Left ventricle myocardium inferior (tissue), 1 donor: ENCODE data around the gene CPA5. TPM values are rescaled to one million over a fixed set of nuclear protein-coding genes. Genes with fewer than 3 reads are reported as not detected.
"Not testable (repeated sequence)": the region's sequence is repeated elsewhere in the genome, so short reads cannot be mapped to it uniquely, and the experiment has no call there.

Experiments
- DNase-seq: peaks from one replicate; pipeline ENCODE4 v3.0.0-alpha.2; 2020
- H3K27ac ChIP-seq: fragments of 200-600 bp; replicated peaks from 2 replicates; pipeline ENCODE4 v1.8.0; 2021
- H3K27me3 ChIP-seq: fragments of 200-600 bp; 2 replicates; pipeline ENCODE4 v1.8.0; 2021; ENCODE audit warnings: low read depth
- H3K36me3 ChIP-seq: fragments of 200-600 bp; 2 replicates; pipeline ENCODE4 v1.8.0; 2021
- H3K4me1 ChIP-seq: fragments of 200-600 bp; 2 replicates; pipeline ENCODE4 v1.8.0; 2021
- H3K4me3 ChIP-seq: fragments of 200-600 bp; 2 replicates; pipeline ENCODE4 v1.8.0; 2021; ENCODE audit warnings: mild to moderate bottlenecking, moderate library complexity
- H3K9me3 ChIP-seq: fragments of 200-600 bp; replicated peaks from 2 replicates; pipeline ENCODE4 v1.8.0; 2021
- intact Hi-C: fragments of 100-400 bp; cut with micrococcal nuclease; formaldehyde crosslinking; loops from one replicate; pipeline ENCODE4 v1.11.0; 2022
- total RNA-seq: library from RNA; stranded (reverse); fragmentation: NEBNext Ultra II Directional; extraction: Animal tissue kit (Norgen Biotek cat#: 25700); gene quantifications from one replicate; pipeline ENCODE4 v1.2.1, GENCODE V29; 2021
- TF ChIP-seq, protein P1 (sequence below): fragments of 200-600 bp; IDR thresholded peaks from 2 replicates; pipeline ENCODE4 v1.8.0; 2021; ENCODE audit warnings: antibody characterized with exemption, mild to moderate bottlenecking, borderline replicate concordance
- donor health status: DM: no; HTN: yes; CAD: no; lungs with severe emphysema.

Gene CPA5
- total RNA-seq, 1 donor from 2014 or later, result not detected

DNA sequence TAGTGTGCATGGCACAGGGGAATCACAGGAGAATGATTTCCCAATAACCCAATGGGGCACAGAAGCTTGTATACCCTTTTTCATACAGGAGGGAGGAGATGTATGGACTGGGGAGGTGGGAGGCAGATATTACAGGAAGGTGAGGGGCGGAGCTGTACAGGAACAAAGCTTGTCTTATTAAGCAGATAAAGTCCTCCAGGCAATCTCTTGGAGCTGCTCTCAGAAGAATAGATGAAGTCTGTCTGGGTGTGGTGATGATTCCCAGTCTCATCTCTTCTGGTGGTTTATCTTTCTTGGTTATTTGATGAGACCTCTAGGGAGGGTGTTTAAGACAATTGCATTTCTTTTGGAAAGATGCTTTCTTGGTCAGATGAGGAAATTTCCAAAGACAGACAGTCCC lies 25.1 kb upstream of the CPA5 start:
- H3K4me1 ChIP-seq, result no peaks in the 10 kb centered on the region
- intact Hi-C loops, result no loop called here
- no peak overlapping the region for H3K27ac ChIP-seq
- H3K4me3 ChIP-seq, result no peak overlapping the region
- H3K27me3 ChIP-seq, result no peaks in the 10 kb centered on the region
- DNase-seq, result no peak
- TF ChIP-seq, protein P1, sequence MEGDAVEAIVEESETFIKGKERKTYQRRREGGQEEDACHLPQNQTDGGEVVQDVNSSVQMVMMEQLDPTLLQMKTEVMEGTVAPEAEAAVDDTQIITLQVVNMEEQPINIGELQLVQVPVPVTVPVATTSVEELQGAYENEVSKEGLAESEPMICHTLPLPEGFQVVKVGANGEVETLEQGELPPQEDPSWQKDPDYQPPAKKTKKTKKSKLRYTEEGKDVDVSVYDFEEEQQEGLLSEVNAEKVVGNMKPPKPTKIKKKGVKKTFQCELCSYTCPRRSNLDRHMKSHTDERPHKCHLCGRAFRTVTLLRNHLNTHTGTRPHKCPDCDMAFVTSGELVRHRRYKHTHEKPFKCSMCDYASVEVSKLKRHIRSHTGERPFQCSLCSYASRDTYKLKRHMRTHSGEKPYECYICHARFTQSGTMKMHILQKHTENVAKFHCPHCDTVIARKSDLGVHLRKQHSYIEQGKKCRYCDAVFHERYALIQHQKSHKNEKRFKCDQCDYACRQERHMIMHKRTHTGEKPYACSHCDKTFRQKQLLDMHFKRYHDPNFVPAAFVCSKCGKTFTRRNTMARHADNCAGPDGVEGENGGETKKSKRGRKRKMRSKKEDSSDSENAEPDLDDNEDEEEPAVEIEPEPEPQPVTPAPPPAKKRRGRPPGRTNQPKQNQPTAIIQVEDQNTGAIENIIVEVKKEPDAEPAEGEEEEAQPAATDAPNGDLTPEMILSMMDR, result no peak
- H3K9me3 ChIP-seq, result no peaks in the 10 kb centered on the region
- no peaks in the 10 kb centered on the region for H3K36me3 ChIP-seq

DNA sequence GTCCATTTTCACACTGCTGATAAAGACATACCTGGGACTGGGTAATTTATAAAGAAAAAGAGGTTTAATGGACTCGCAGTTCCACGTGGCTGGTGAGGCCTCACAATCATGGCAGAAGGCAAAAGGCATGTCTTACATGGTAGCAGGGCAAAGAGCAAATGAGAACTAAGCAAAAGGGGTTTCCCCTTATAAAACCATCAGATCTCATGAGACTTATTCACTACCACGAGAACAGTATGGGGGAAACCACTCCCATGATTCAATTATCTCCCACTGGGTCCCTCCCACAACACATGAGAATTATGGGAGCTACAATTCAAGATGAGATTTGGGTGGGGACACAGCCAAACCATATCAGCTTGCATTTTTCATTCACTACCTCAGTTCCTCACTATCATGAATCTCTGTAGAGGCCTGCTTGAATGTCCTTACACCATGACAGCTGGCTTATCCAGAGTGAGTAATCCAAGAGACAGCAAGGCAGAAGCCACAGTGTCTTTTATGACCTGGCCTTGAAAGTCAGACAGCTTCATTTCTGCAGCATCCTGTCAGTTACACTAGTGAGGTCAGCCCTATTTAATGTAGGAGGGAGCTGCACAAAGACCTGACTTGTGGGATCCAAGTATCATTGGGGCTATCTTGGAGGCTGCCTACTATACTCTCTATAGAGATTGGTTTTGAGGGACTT lies 22.9 kb upstream of the CPA5 start:
- H3K27ac ChIP-seq, DNase-seq, H3K36me3 ChIP-seq, H3K4me1 ChIP-seq, H3K27me3 ChIP-seq, intact Hi-C loops, H3K4me3 ChIP-seq, H3K9me3 ChIP-seq: not testable (repeated sequence)

DNA sequence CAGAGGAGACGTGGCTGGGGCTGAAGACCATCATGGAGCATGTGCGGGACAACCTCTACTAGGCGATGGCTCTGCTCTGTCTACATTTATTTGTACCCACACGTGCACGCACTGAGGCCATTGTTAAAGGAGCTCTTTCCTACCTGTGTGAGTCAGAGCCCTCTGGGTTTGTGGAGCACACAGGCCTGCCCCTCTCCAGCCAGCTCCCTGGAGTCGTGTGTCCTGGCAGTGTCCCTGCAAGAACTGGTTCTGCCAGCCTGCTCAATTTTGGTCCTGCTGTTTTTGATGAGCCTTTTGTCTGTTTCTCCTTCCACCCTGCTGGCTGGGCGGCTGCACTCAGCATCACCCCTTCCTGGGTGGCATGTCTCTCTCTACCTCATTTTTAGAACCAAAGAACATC lies 22.0 kb upstream of the CPA5 start:
- H3K9me3 ChIP-seq, result no peaks in the 10 kb centered on the region
- TF ChIP-seq, protein P1, result no peak
- DNase-seq, result no peak
- H3K4me3 ChIP-seq, result no peak overlapping the region
- no peaks in the 10 kb centered on the region for H3K4me1 ChIP-seq
- H3K36me3 ChIP-seq, result no peaks in the 10 kb centered on the region
- intact Hi-C loops, result no loop called here
- no peak overlapping the region for H3K27ac ChIP-seq
- no peaks in the 10 kb centered on the region for H3K27me3 ChIP-seq

DNA sequence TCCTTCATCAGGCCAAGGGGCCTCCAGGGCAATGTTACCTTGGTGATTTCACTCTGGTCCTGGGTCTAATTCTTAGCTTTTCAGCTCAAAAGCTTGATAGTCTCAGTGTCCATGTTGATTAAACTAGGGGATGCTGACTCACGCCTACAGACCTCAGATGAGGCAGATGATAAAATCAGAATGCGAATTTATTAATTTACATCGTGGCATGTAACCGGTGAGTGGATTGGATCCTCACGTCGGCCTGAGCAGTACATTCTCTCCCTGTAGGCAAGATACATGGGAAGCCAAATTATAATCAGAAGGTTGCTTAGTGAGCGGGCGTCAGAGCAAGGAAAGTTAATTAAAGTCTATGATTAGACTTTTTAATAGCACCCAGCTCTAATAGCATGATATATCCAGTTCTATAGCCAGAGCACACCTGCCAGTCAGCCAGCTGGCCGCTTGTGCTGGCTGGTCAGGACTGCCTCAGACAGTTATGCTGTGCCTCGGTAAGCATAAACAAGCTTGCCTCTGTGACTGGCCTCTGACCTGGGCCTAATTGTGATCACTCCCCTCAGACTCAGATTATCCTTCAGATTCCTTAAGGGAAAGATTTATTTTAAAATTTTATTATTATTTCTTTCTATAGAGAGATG lies 20.2 kb upstream of the CPA5 start:
- TF ChIP-seq, protein P1, result no peak
- Histone ChIP-seq H3K4me3 (no peak overlapping the region), H3K27me3 (no peaks in the 10 kb centered on the region), H3K36me3 (no peaks in the 10 kb centered on the region), H3K4me1 (no peaks in the 10 kb centered on the region), H3K9me3 (no peaks in the 10 kb centered on the region), H3K27ac (no peak overlapping the region)
- intact Hi-C loops, result no loop called here
- DNase-seq, result no peak

DNA sequence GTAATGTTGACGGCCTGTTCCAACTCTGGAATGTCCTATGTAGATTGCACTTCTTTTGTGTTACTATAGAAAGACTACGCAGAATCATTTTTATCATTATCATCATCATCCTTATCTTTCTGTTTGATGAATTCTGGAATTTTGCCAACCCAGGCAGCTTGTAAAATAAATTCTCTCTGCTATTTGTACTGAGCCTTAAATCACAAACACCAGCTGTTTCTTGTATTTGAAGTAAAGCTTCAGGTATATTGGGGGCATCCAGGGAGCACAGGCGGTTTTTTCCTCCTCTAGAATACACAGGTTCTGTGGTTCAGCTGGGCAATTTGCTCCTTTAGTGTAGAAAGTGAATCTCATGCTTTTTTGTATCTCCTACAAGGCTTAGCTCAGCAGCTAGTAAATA lies 14.9 kb upstream of the CPA5 start:
- TF ChIP-seq, protein P1, result no peak
- DNase-seq, result no peak

More for the DNA sequence above, 14.9 kb upstream of the CPA5 start:
- no peaks in the 10 kb centered on the region for H3K4me1 ChIP-seq
- H3K27me3 ChIP-seq, result no peaks in the 10 kb centered on the region
- intact Hi-C loops, result no loop called here
- no peak overlapping the region for H3K4me3 ChIP-seq
- H3K36me3 ChIP-seq, result no peaks in the 10 kb centered on the region
- no peaks in the 10 kb centered on the region for H3K9me3 ChIP-seq
- no peak overlapping the region for H3K27ac ChIP-seq
